Neuronal stem cell (in vitro differentiated cells): ENCODE data around the gene CYREN. TPM values are rescaled to one million over a fixed set of nuclear protein-coding genes. Genes with fewer than 3 reads are reported as not detected.
A peak's percentile ranks its signal among the peaks of the same experiment; 100 is the strongest.

Experiments
- DNase-seq: peaks from one replicate; pipeline ENCODE4 v3.0.0-alpha.2; 2013; ENCODE audit warnings: low spot score
- H2AFZ ChIP-seq: one replicate; pipeline ENCODE4 v1.6.1; 2013; ENCODE audit warnings: mild to moderate bottlenecking, low read length, inconsistent platforms
- H2AK5ac ChIP-seq: 2 replicates; pipeline ENCODE4 v1.6.1; 2013; ENCODE audit warnings: low read depth, mild to moderate bottlenecking, inconsistent platforms, low read length, moderate library complexity, mixed read lengths
- H2BK120ac ChIP-seq: 2 replicates; pipeline ENCODE4 v1.6.1; 2013; ENCODE audit warnings: low read depth, mild to moderate bottlenecking, inconsistent platforms, low read length, moderate library complexity, mixed read lengths
- H2BK12ac ChIP-seq: one replicate; pipeline ENCODE4 v1.6.1; 2013; ENCODE audit warnings: low read length, inconsistent platforms
- H2BK15ac ChIP-seq: 2 replicates; pipeline ENCODE4 v1.6.1; 2013; ENCODE audit warnings: mild to moderate bottlenecking, low read length, inconsistent platforms, mixed read lengths
- H2BK5ac ChIP-seq: one replicate; pipeline ENCODE4 v1.6.1; 2013; ENCODE audit warnings: inconsistent platforms, mild to moderate bottlenecking, low read length, moderate library complexity
- H3K14ac ChIP-seq: one replicate; pipeline ENCODE4 v1.6.1; 2013; ENCODE audit warnings: low read length, inconsistent platforms
- H3K18ac ChIP-seq: 2 replicates; pipeline ENCODE4 v1.6.1; 2013; ENCODE audit warnings: low read length, inconsistent platforms
- H3K23ac ChIP-seq: 2 replicates; pipeline ENCODE4 v1.6.1; 2013; ENCODE audit warnings: low read depth, mild to moderate bottlenecking, mixed read lengths, low read length, inconsistent platforms; ENCODE audit not compliant: poor library complexity
- H3K27ac ChIP-seq: replicated peaks from 3 replicates; pipeline ENCODE4 v1.5.1; 2013; ENCODE audit warnings: low read length, inconsistent platforms
- H3K27me3 ChIP-seq, 3 experiments: 2 replicates each; pipeline ENCODE4 v1.6.1; 2013; ENCODE audit warnings: low read length in 3 of 3, mild to moderate bottlenecking in 2 of 3, inconsistent platforms in 1 of 3, low read depth in 1 of 3, mixed read lengths in 1 of 3, moderate library complexity in 1 of 3; ENCODE audit not compliant: control insufficient read depth in 3 of 3, insufficient read depth in 3 of 3
- H3K36me3 ChIP-seq, 2 donors: replicated peaks in 1 of 2; 2 replicates each; pipeline ENCODE4 v1.6.1; 2013; ENCODE audit warnings: low read length in 2 of 2; ENCODE audit not compliant: control insufficient read depth in 2 of 2, insufficient read depth in 2 of 2
- H3K4ac ChIP-seq: 2 replicates; pipeline ENCODE4 v1.6.1; 2013; ENCODE audit warnings: inconsistent platforms, mild to moderate bottlenecking, low read length, moderate library complexity
- H3K4me1 ChIP-seq, 2 donors: 1 replicate in 1 of 2; 2 replicates in 1 of 2; pipeline ENCODE4 v1.6.1; 2013; ENCODE audit warnings: low read length in 2 of 2, low read depth in 1 of 2; ENCODE audit not compliant: control insufficient read depth in 2 of 2, insufficient read depth in 1 of 2
- H3K4me2 ChIP-seq: one replicate; pipeline ENCODE4 v1.6.1; 2013; ENCODE audit warnings: mild to moderate bottlenecking, low read length, inconsistent platforms; ENCODE audit not compliant: insufficient read depth, poor library complexity, severe bottlenecking
- H3K4me3 ChIP-seq, 2 donors: 2 replicates each; pipeline ENCODE4 v1.5.1; 2013; ENCODE audit warnings: low read length in 2 of 2, mild to moderate bottlenecking in 2 of 2, inconsistent platforms in 1 of 2, moderate library complexity in 1 of 2
- H3K79me1 ChIP-seq: one replicate; pipeline ENCODE4 v1.6.1; 2013; ENCODE audit warnings: low read depth, mild to moderate bottlenecking, inconsistent platforms, low read length, moderate library complexity
- H3K9ac ChIP-seq: one replicate; pipeline ENCODE4 v1.6.1; 2013; ENCODE audit warnings: mild to moderate bottlenecking, low read depth, low read length, inconsistent platforms; ENCODE audit not compliant: poor library complexity
- H3K9me3 ChIP-seq, 2 donors: replicated peaks in 1 of 2; 2 replicates each; pipeline versions ENCODE3 to v1.6.1; 2013; ENCODE audit warnings: low read length in 2 of 2, mild to moderate bottlenecking in 2 of 2, inconsistent platforms in 1 of 2, low read depth in 1 of 2, mixed read lengths in 1 of 2, moderate library complexity in 1 of 2; ENCODE audit not compliant: control insufficient read depth in 2 of 2, insufficient read depth in 1 of 2
- H4K8ac ChIP-seq: one replicate; pipeline ENCODE4 v1.6.1; 2013; ENCODE audit warnings: low read depth, mild to moderate bottlenecking, inconsistent platforms, low read length, moderate library complexity
- H4K91ac ChIP-seq: one replicate; pipeline ENCODE4 v1.6.1; 2013; ENCODE audit warnings: low read length, low read depth, mild to moderate bottlenecking, inconsistent platforms; ENCODE audit not compliant: poor library complexity
- WGBS, 2 donors: extraction: QIAGEN DNeasy Blood & Tissue Kit; methylation state at CpG; one replicate each; pipeline ENCODE4 v1.1.7; 2013; ENCODE audit warnings: missing lambda C conversion rate in 2 of 2, mixed read lengths in 1 of 2; ENCODE audit not compliant: insufficient read length in 2 of 2, insufficient replicate concordance in 1 of 2; ENCODE audit errors: extremely low coverage in 2 of 2; 5-methylcytosine and 5-hydroxymethylcytosine counted together
- polyA plus RNA-seq, 2 experiments: library from polyadenylated mRNA; stranded (reverse); fragments of 200-250 nt; gene quantifications; one replicate each; pipeline ENCODE4 v1.2.3, GENCODE V29; 2013

CYREN gene
- 21.9 TPM for polyA plus RNA-seq (2013, experiment 1 of 2)
- polyA plus RNA-seq (2013, experiment 2 of 2), result 21.4 TPM

- peak within 1 kb of the TSS; percentile 97 for H3K18ac ChIP-seq
- no peak within 1 kb of the TSS for H2BK120ac ChIP-seq
- H3K27ac ChIP-seq, result peak within 1 kb of the TSS; percentile 96
- no peak within 1 kb of the TSS for H2BK12ac ChIP-seq
- no peaks in the 10 kb centered on the region for H3K9me3 ChIP-seq
- H2AFZ ChIP-seq, result peak within 1 kb of the TSS; percentile 99
- H4K8ac ChIP-seq, result peak within 1 kb of the TSS; percentile 65
- H3K23ac ChIP-seq, result peak within 1 kb of the TSS; percentile 91
- H3K14ac ChIP-seq, result peak within 1 kb of the TSS; percentile 98
- peaks cover 35 to 38% of the 10 kb centered on the region in 2 donors for H3K36me3 ChIP-seq
- peak; percentile 84 for DNase-seq
- peak within 1 kb of the TSS; percentile 97 for H4K91ac ChIP-seq
- peaks cover 10% of the 10 kb centered on the region for H3K79me1 ChIP-seq
- H2AK5ac ChIP-seq, result no peak within 1 kb of the TSS
- peak within 1 kb of the TSS; percentile 87 to 99 for H3K4me3 ChIP-seq
- peaks cover 3 to 10% of the 10 kb centered on the region in 2 donors for H3K4me1 ChIP-seq
- no peaks in the 10 kb centered on the region for H3K27me3 ChIP-seq
- H3K9ac ChIP-seq, result peak within 1 kb of the TSS; percentile 96
- WGBS, 2 donors, result no CpG with 5 or more reads among the region's 77 CpGs
- H2BK15ac ChIP-seq, result no peak within 1 kb of the TSS
- H3K4me2 ChIP-seq, result peak within 1 kb of the TSS; percentile 85
- peak within 1 kb of the TSS; percentile 96 for H2BK5ac ChIP-seq
- no peak within 1 kb of the TSS for H3K4ac ChIP-seq
Measured at GRCh38 chr7:135170274-135170997, at the start of gene CYREN. TSS of gene CYREN (minus strand) at chr7:135170707. CDS start at chr7:135168922, 1,785 bp downstream.

GRCh38 chr7:135217645-135218509 lies 47.4 kb upstream of the CYREN start:
- Histone ChIP-seq H3K36me3 (no peaks in the 10 kb centered on the region), H4K91ac (no peak overlapping the region), H3K18ac (no peak overlapping the region), H3K79me1 (no peaks in the 10 kb centered on the region), H3K4ac (no peak overlapping the region), H3K9me3 (no peaks in the 10 kb centered on the region), H2BK15ac (no peak overlapping the region), H2AFZ (no peak overlapping the region), H3K9ac (no peak overlapping the region), H2BK120ac (no peak overlapping the region), H3K4me2 (no peak overlapping the region), H2BK12ac (no peak overlapping the region), H3K27me3 (peaks cover 0 to 5% (median 0%) of the 10 kb centered on the region in 3 experiments), H3K23ac (no peak overlapping the region), H4K8ac (no peak overlapping the region), H3K4me1 (no peaks in the 10 kb centered on the region), H2AK5ac (no peak overlapping the region), H3K27ac (no peak overlapping the region), H3K14ac (no peak overlapping the region), H3K4me3 (no peak overlapping the region), H2BK5ac (no peak overlapping the region)
- whole genome bisulfite sequencing, 2 donors, result no CpG with 5 or more reads among the region's 5 CpGs
- no peak for DNase-seq

- no peak overlapping the region for H2BK5ac ChIP-seq
- no peak overlapping the region for H4K91ac ChIP-seq
- H3K79me1 ChIP-seq, result no peaks in the 10 kb centered on the region
- H3K9ac ChIP-seq, result no peak overlapping the region
- no peak overlapping the region for H2AK5ac ChIP-seq
- no peaks in the 10 kb centered on the region for H3K9me3 ChIP-seq
- no peaks in the 10 kb centered on the region for H3K36me3 ChIP-seq
- no peak overlapping the region for H2AFZ ChIP-seq
- no peak overlapping the region for H2BK12ac ChIP-seq
- no peak overlapping the region for H2BK120ac ChIP-seq
- no CpG with 5 or more reads among the region's 3 CpGs for WGBS, 2 donors
- no peak overlapping the region for H3K18ac ChIP-seq
- H2BK15ac ChIP-seq, result no peak overlapping the region
- no peak for DNase-seq
- H3K14ac ChIP-seq, result no peak overlapping the region
- no peak overlapping the region for H4K8ac ChIP-seq
- no peak overlapping the region for H3K27ac ChIP-seq
- H3K27me3 ChIP-seq, result peaks cover 0 to 5% (median 4%) of the 10 kb centered on the region in 3 experiments
- H3K4ac ChIP-seq, result no peak overlapping the region
- H3K4me1 ChIP-seq, result peaks cover 0 to 2% of the 10 kb centered on the region in 2 donors
- H3K23ac ChIP-seq, result no peak overlapping the region
- H3K4me2 ChIP-seq, result no peak overlapping the region
- no peak overlapping the region for H3K4me3 ChIP-seq
Measured at GRCh38 chr7:135215698-135216097, 45.2 kb upstream of the CYREN start.

- Histone ChIP-seq H3K14ac (no peak overlapping the region), H2BK120ac (no peak overlapping the region), H3K4me3 (no peak overlapping the region), H3K18ac (no peak overlapping the region), H3K4ac (no peak overlapping the region), H4K8ac (no peak overlapping the region), H3K79me1 (no peaks in the 10 kb centered on the region), H4K91ac (no peak overlapping the region), H3K9ac (no peak overlapping the region), H2BK12ac (no peak overlapping the region), H3K4me2 (no peak overlapping the region), H3K36me3 (no peaks in the 10 kb centered on the region), H2AFZ (no peak overlapping the region), H2BK15ac (no peak overlapping the region), H2BK5ac (no peak overlapping the region), H3K4me1 (peaks cover 0 to 4% of the 10 kb centered on the region in 2 donors), H3K23ac (no peak overlapping the region), H2AK5ac (no peak overlapping the region), H3K27ac (no peak overlapping the region), H3K27me3 (peaks cover 0 to 9% (median 5%) of the 10 kb centered on the region in 3 experiments), H3K9me3 (no peaks in the 10 kb centered on the region)
- DNase-seq, result no peak
- no CpG with 5 or more reads among the region's 4 CpGs for WGBS, 2 donors
Measured at GRCh38 chr7:135215180-135215579, 44.7 kb upstream of the CYREN start.
